HCT116 (cell line): Measurements from ENCODE around the gene PAOX. TPM values are rescaled to one million over a fixed set of nuclear protein-coding genes. Genes with fewer than 3 reads are reported as not detected.

Experiments used
- ATAC-seq: fragments of 200-7000 bp; cut with Tn5 transposase; 2 replicates; pipeline ENCODE4 v1.9.1; 2020; ENCODE audit warnings: mild to moderate bottlenecking, moderate library complexity
- BruUV-seq: library from RNA; stranded (reverse); fragments of 400-500 nt; replicated peaks from 2 replicates; lab custom pipeline; 2021; lab: Mats Ljungman, UMichigan
- CTCF ChIA-PET: fragments of 300-600 bp; sonication (Branson Sonifier 250); formaldehyde crosslinking; loops from one replicate; lab custom pipeline; 2021; ENCODE audit warnings: antibody characterized with exemption; lab: Charles Lee
- POLR2A ChIA-PET: fragments of 300-600, 350-600 bp; sonication (Branson Sonifier 250); formaldehyde crosslinking; loops from one replicate; lab custom pipeline; 2021; ENCODE audit warnings: antibody characterized with exemption; lab: Charles Lee
- RAD21 ChIA-PET, 2 experiments: fragments of 300-600 bp; sonication (Branson Sonifier 250); formaldehyde crosslinking; loops; one replicate each; lab custom pipeline; 2023; ENCODE audit warnings: low total read pairs in 2 of 2; ENCODE audit not compliant: uncharacterized antibody in 2 of 2, unreplicated experiment in 2 of 2, low non-redundant PET in 1 of 2; lab: Charles Lee
- DNase-seq: peaks from one replicate; pipeline ENCODE4 v3.0.0-alpha.2; 2010; ENCODE audit warnings: low read depth, low spot score
- H2AFZ ChIP-seq: fragments of 200-600 bp; shearing (Covaris generic), sonication (generic); 2 replicates; pipeline ENCODE4 v1.6.1; 2017; ENCODE audit warnings: low read depth, mixed run types, mixed read lengths, antibody characterized with exemption, low read length; ENCODE audit not compliant: poor library complexity, severe bottlenecking
- H3K27ac ChIP-seq: 2 replicates; pipeline ENCODE4 v1.5.1; 2012; ENCODE audit warnings: low read depth, low read length
- H3K27me3 ChIP-seq: fragments of 200-600 bp; sonication (generic); 2 replicates; pipeline ENCODE4 v1.6.1; 2016; ENCODE audit warnings: mixed run types, low read length, mixed read lengths; ENCODE audit not compliant: insufficient read depth
- H3K36me3 ChIP-seq, 2 experiments: fragments of 200-500 bp in 1 of 2; fragments of 200-600 bp in 1 of 2; sonication (Bioruptor generic) in 1 of 2; sonication (generic) in 1 of 2; 2 replicates each; pipeline versions ENCODE4 v1.5.1 to v1.6.1; 2014 to 2016; ENCODE audit warnings: low read length in 2 of 2, inconsistent platforms in 1 of 2, mixed read lengths in 1 of 2, mixed run types in 1 of 2; ENCODE audit not compliant: insufficient read depth in 2 of 2, control insufficient read depth in 1 of 2
- H3K4me1 ChIP-seq, 2 experiments: fragments of 200-600 bp in 1 of 2; sonication (generic) in 1 of 2; 2 replicates each; pipeline versions ENCODE4 v1.5.1 to v1.6.1; 2012 to 2017; ENCODE audit warnings: low read length in 2 of 2, inconsistent platforms in 1 of 2, mild to moderate bottlenecking in 1 of 2, mixed read lengths in 1 of 2, mixed run types in 1 of 2, moderate library complexity in 1 of 2; ENCODE audit not compliant: insufficient read depth in 2 of 2, control insufficient read depth in 1 of 2
- H3K4me2 ChIP-seq: fragments of 200-600 bp; sonication (generic); 2 replicates; pipeline ENCODE4 v1.6.1; 2017; ENCODE audit warnings: mixed run types, low read length, mixed read lengths
- H3K4me3 ChIP-seq, 2 experiments: fragments of 200-600 bp in 1 of 2; sonication (generic) in 1 of 2; replicated peaks in 1 of 2; 2 replicates each; pipeline ENCODE4 v1.5.1; 2011 to 2016; ENCODE audit warnings: low read length in 2 of 2, control low read depth in 1 of 2, low read depth in 1 of 2, mild to moderate bottlenecking in 1 of 2, mixed read lengths in 1 of 2, mixed run types in 1 of 2
- H3K79me2 ChIP-seq: fragments of 200-600 bp; sonication (generic); 2 replicates; pipeline ENCODE4 v1.6.1; 2017; ENCODE audit warnings: mild to moderate bottlenecking, mixed run types, low read length, moderate library complexity, mixed read lengths; ENCODE audit not compliant: insufficient read depth
- H3K9ac ChIP-seq: fragments of 200-600 bp; sonication (generic); 2 replicates; pipeline ENCODE4 v1.6.1; 2016; ENCODE audit warnings: low read length, mixed read lengths
- H3K9me2 ChIP-seq: fragments of 200-600 bp; sonication (generic), shearing (Covaris generic); 2 replicates; pipeline ENCODE4 v1.6.1; 2017; ENCODE audit warnings: mixed run types, mild to moderate bottlenecking, moderate library complexity; ENCODE audit not compliant: insufficient read depth
- H3K9me3 ChIP-seq, 2 experiments: fragments of 200-500 bp in 1 of 2; fragments of 200-600 bp in 1 of 2; sonication (Bioruptor generic) in 1 of 2; sonication (generic) in 1 of 2; 2 replicates each; pipeline ENCODE4 v1.6.1; 2014 to 2017; ENCODE audit warnings: low read length in 2 of 2, mixed read lengths in 2 of 2, inconsistent platforms in 1 of 2, low read depth in 1 of 2, mild to moderate bottlenecking in 1 of 2, mixed run types in 1 of 2, moderate library complexity in 1 of 2; ENCODE audit not compliant: control insufficient read depth in 1 of 2, insufficient read depth in 1 of 2
- H4K20me1 ChIP-seq: fragments of 200-600 bp; sonication (generic), shearing (Covaris generic); 2 replicates; pipeline ENCODE4 v1.6.1; 2017; ENCODE audit warnings: mixed run types, mild to moderate bottlenecking, moderate library complexity; ENCODE audit not compliant: insufficient read depth
- ATF3 ChIP-seq: IDR thresholded peaks from 2 replicates; pipeline ENCODE4 v1.6.1; 2012
- CBX3 ChIP-seq: IDR thresholded peaks from 2 replicates; pipeline ENCODE4 v1.6.1; 2012; ENCODE audit warnings: low read depth
- CEBPB ChIP-seq: IDR thresholded peaks from 2 replicates; pipeline ENCODE4 v1.6.1; 2012; ENCODE audit warnings: low read depth
- EZH2 ChIP-seq: fragments of 200-600 bp; sonication (generic); IDR thresholded peaks from 2 replicates; pipeline ENCODE4 v1.6.1; 2017; ENCODE audit warnings: antibody characterized with exemption, mixed run types
- FOSL1 ChIP-seq: IDR thresholded peaks from 2 replicates; pipeline ENCODE4 v1.6.1; 2012; ENCODE audit warnings: low read depth
- POLR2A ChIP-seq: IDR thresholded peaks from 2 replicates; pipeline ENCODE4 v1.7.0; 2011; ENCODE audit warnings: borderline replicate concordance; ENCODE audit not compliant: insufficient read depth, insufficient read length; ENCODE audit errors: extremely low read depth
- POLR2AphosphoS5 ChIP-seq: IDR thresholded peaks from 2 replicates; pipeline ENCODE4 v1.6.1; 2011; ENCODE audit warnings: mild to moderate bottlenecking, low read depth, low read length, moderate library complexity
- RAD21 ChIP-seq: IDR thresholded peaks from 2 replicates; pipeline ENCODE4 v1.6.1; 2012; ENCODE audit warnings: low read depth, mild to moderate bottlenecking
- REST ChIP-seq: IDR thresholded peaks from 2 replicates; pipeline ENCODE4 v1.6.1; 2012; ENCODE audit warnings: low read depth
- YY1 ChIP-seq: IDR thresholded peaks from 2 replicates; pipeline ENCODE4 v1.6.1; 2011; ENCODE audit warnings: low read length, low read depth, moderate library complexity, mild to moderate bottlenecking; ENCODE audit not compliant: insufficient replicate concordance; ENCODE audit errors: extremely low read depth
- ZBTB33 ChIP-seq: IDR thresholded peaks from 2 replicates; pipeline ENCODE4 v1.6.1; 2011; ENCODE audit warnings: mild to moderate bottlenecking, low read length, moderate library complexity; ENCODE audit not compliant: insufficient replicate concordance; ENCODE audit errors: extremely low read depth
- ZFX ChIP-seq: fragments of 450-650 bp; IDR thresholded peaks from 2 replicates; pipeline ENCODE4 v1.6.1; 2017
- intact Hi-C: fragments of 100-400 bp; cut with micrococcal nuclease; formaldehyde crosslinking; loops from 2 replicates; pipeline ENCODE4 v1.10.0; 2022
- total RNA-seq: library from RNA; stranded (reverse); gene quantifications from one replicate; pipeline ENCODE4 v1.2.1, GENCODE V29; 2021; ENCODE audit not compliant: unreplicated experiment

PAOX gene
- total RNA-seq, 1 experiment from 2014 or later: 3.5 TPM

GRCh38 chr10:133375357-133376115 is 3.5 kb upstream of the PAOX start:
- H3K27me3 ChIP-seq: no peaks in the 10 kb centered on the region

More at GRCh38 chr10:133375357-133376115, 3.5 kb upstream of the PAOX start:
- Histone ChIP-seq H3K27ac (no peak overlapping the region), H3K79me2 (0 out of 2 replicates have a peak, but pooled peaks cover 4% of the 10 kb centered on the region), H3K4me3 (no peak overlapping the region), H3K36me3 (no peaks in the 10 kb centered on the region), H4K20me1 (no peaks in the 10 kb centered on the region), H3K4me2 (no peak overlapping the region), H3K4me1 (peaks cover 0 to 10% of the 10 kb centered on the region in 2 experiments; a peak in 2 of 4 replicates), H3K9ac (no peak overlapping the region), H3K9me2 (no peaks in the 10 kb centered on the region), H2AFZ (no peak overlapping the region), H3K9me3 (no peaks in the 10 kb centered on the region)
- TF ChIP-seq YY1: no peak
- no peak for TF ChIP-seq RAD21
- TF ChIP-seq CEBPB: no peak
- TF ChIP-seq CBX3: no peak
- TF ChIP-seq POLR2A: no peak
- TF ChIP-seq REST: no peak
- TF ChIP-seq POLR2AphosphoS5: no peak
- TF ChIP-seq FOSL1: no peak
- TF ChIP-seq EZH2: no peak
- TF ChIP-seq ZFX: no peak
- TF ChIP-seq ZBTB33: no peak
- TF ChIP-seq ATF3: no peak
- ChIA-PET CTCF (no interaction called here), POLR2A (no interaction called here), RAD21 (no interaction called here)
- ATAC-seq (no peak), DNase-seq (no peak)
- intact Hi-C loops: no loop called here
- no TSS peak for BruUV-seq
